GM19452 (cell line): ENCODE data around the gene TBL1X.

Experiments used
- ATAC-seq: cut with Tn5 transposase; IDR thresholded peaks from one replicate; pipeline ENCODE4 v1.9.1; 2021; ENCODE audit not compliant: unreplicated experiment

Gene TBL1X

GRCh38 chrX:9577555-9577954, 112.7 kb downstream of the TBL1X start:
- no peak for ATAC-seq

DNA sequence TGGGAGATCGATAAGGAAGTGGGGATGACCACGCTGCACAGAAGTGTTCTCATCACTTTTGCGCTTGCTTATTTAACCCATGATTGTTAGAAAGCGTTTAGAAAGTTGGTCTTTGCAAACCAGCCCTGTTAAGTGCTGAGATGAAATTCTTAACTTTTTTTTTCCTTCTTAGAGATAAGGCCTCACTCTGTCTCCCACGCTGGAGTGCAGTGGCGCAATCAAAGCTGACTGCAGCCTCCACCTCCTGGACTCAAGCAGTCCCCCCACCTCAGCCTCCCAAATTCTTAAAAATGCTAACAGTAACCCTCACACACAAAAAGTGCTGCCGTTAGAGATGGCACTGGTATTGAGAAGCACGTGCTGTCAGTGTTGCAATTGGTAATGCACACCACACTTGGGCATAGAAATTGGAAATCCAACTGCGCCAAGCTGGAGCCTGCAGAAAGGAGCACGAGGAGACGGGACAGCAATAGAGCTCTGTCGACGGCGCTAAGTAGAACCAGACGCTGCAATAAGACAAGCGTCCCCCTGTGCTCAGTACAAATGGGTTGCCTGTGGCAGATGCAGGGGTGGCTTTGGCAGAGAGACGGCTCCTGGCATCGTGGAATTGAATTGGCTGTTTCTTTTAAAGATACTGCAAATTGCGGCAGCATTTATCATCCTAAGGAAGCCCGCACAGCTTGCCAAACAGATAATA, 113.4 kb downstream of the TBL1X start:
- no peak for ATAC-seq

DNA sequence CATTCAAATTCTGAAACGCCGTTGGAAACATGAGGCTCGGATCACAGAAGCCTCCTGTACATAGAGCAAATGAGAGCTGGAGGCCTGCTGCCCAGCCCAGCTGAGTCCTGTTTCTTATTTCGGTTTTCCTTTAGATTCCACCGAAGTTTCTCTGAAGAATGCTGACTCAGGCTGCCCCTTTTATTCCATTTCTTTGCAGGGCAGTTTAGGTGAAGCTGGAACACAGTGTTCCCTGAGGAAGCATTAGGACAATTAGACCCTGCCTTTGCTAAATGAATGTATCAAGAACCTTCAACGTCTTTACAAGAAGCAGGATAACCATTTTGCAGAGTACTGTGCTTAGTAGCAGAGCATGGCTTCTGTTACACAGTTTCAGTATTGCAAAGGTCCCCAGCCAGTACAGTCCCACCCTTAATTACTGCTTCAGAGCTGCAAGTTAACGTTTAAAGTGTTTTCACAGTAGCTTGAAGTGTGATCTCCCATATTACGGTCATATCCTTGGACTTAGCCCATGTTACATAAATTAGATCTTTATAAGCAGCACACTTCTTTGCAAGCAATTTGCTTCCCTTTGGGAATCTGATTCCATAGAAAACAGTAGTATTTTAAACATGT, 117.0 kb downstream of the TBL1X start:
- no peak for ATAC-seq

GRCh38 chrX:9582956-9583355, 118.1 kb downstream of the TBL1X start:
- no peak for ATAC-seq

GRCh38 chrX:9586992-9587392, 122.1 kb downstream of the TBL1X start:
- ATAC-seq: no peak

DNA sequence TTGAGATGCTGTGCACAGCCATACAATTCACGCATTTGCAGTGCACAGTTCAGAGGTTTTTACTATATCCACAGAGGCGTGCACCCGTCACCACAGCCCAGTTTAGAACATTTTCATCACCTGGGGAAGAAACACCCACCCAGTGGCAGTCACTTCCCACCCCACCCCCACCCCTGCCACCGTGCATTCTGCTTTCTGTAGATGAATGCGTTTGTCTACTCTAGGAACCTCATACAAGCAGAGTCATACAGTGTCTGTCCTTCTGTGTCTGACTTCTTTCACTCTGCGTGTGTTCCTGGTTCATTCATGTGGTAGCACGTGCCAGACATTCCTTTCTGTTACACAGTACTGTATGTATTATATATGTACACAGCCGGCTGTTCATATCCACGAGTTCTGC, 122.8 kb downstream of the TBL1X start:
- ATAC-seq: no peak

- no peak for ATAC-seq
These were observed 126.6 kb downstream of the TBL1X start for GRCh38 chrX:9591496-9591895.

DNA sequence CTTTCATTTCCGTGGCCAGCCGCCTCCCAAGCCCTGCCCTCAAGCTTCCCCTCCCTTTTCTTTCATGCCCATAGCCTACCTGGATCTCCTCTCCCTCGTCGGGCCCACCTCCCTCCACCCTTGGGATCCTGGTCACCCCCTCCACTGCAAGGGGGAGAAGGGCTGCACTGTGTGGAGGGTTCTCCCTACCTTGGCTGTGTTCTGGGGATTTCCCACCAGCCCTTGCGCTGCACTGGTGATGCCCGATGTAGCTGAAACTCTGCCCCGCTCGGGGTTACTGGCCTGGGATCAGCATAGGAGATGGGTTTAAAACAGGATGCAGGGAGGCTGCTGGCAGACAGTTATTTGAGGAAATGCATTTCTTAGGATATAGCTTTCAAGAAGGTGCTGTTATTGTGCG, 128.9 kb downstream of the TBL1X start:
- ATAC-seq: no peak

DNA sequence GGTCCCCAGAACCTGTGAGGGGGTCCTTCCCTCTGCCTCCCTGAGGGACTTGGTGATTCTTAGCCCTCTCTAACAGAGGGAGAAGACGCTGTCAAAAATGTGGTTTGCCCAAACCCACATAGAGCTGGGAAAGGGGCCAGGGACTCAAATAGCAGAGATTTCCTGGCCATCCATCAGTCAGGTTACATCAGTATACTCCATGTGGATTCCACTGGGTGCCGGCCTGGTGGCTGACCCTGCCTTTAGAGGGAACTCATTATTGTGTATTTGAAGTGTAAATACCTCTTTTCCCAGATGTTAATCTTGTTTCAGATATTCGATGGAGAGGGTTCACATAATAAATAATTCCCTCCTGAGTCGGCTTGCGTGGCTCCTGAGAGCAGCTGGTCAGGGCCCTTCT, 130.3 kb downstream of the TBL1X start:
- ATAC-seq: no peak

DNA sequence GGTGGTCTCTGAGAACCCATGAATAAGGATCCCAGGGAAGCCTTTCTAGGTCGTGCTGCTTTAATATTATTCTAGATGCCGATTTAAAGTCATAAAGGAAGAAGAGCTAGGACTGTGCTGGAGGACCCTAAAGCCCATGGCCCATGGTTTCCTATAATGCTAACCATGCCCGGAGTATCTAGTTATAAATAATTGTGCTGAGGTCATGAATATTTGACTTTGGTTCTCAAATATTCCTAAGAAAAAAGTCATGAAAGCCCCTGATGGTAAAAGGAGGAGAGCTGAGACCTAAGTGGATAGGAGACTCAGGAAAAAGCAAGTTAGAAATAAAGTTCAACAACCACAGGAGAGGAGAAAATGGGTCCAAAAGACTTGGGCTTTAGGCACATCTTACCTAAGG, 132.0 kb downstream of the TBL1X start:
- no peak for ATAC-seq

DNA sequence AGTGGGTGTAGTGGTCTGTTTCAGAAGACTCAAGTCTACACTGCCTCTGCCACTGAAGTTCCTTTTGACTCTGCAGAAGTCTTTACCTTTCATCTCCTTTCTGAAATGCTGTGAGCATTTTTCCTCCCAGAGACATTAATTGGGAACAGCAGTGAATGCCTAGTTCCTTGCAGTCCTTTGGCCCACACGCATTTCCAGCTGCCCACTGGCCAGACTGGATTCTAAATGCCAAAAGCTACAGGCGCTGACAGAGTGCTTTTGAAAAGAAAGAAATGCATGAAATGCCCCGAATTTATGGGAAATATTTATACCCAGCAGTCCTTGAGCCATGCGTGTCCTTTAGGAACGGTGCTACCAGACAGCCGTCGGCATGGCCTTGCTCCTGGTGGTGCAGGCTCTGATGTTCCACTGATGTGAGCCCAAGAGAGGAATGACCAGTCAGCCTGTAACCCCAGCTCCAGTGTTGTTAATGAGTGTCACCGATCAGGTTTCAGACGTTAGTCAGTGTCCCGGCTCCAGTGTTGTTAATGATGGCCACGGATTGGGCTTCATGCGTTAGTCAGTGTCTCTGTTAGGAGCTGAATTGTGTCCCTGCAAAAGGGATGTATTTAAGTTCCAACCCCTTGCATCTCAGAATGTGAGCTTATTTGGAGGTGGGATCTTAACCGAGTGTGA, 132.6 kb downstream of the TBL1X start:
- ATAC-seq: no peak

- ATAC-seq: no peak
These were observed 133.5 kb downstream of the TBL1X start for GRCh38 chrX:9598344-9598743.

DNA sequence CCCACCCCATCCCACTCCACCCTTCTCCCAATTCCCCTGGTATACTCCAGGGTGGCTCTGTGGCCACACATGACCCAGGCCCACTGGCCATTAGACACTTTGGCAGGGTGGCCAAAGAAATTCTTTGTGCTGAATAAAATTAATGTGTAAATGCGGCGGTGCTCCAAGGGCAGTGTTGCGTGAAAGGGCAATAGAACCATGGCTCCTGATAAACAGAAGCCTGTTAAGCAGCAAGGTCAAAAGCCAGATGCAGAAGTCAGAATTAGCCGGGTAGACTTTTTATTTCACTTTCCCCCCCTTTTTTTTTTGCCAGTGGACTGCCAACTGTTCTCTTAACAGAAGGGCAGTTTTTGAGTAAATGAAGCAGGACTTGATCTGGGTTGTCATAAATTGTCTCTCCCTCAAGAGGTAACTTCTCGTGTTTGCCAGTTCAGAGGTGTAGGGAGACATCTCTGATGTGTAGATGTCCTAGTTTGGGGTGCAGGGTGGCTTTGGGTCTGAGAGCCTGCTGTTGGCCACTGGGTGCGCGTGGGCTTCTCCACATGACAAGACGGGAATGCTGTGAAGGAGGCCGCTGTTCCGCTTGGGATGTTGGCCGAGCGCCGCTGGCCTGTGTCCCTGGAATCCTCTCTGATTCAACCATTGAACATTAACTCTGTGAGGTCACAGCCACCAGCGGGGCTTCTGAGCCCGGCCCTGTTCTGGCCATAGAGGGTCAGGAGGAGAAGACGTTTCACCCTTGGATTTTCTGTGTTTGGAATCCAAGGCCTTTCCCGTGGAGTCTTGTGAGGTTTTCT, 139.5 kb downstream of the TBL1X start:
- no peak for ATAC-seq

DNA sequence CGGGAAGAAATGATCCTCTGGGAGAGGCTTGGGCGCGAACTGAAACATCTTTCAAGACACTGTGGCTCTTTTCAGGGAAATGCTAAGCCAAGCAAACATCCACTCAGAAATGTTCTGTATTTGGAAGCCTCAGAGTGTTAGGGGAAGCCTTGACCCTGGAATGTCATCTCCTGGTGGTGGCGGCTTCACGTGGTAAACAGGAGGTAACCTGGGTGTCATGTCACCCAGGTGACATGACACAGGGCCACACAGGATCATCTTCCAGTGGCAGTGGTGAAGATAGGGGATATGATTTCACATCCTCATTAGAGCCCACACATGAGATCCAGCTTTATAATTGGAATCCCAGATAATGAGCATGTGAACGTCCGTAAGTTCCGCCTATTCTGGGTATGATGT, 140.0 kb downstream of the TBL1X start:
- ATAC-seq: no peak

- ATAC-seq: no peak
These were observed 140.6 kb downstream of the TBL1X start for GRCh38 chrX:9605484-9605883.

GRCh38 chrX:9606971-9607370, 142.1 kb downstream of the TBL1X start:
- ATAC-seq: no peak

DNA sequence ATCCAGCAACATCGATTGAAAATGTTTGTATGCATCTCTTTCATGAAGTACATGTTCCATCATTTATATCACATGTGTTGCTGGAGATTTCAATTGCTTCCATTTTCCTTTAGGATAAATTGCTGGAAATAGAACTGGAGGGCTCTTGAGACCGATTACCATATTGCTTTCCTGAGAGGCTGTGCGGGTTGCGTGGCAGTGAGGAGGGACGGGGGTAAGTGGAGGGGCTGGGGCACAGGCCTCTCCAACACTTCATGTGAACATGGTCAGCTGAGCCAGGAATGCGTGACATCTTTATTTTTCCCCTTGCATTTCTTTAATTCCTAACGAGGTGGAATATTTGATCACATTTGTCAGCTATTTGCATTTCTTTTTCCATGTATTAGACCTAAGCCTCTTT, 144.6 kb downstream of the TBL1X start:
- ATAC-seq: no peak

- ATAC-seq: no peak
These were observed 145.1 kb downstream of the TBL1X start for GRCh38 chrX:9609987-9610386.

GRCh38 chrX:9610771-9611392, 146.0 kb downstream of the TBL1X start:
- no peak for ATAC-seq

- ATAC-seq: no peak
These were observed 146.7 kb downstream of the TBL1X start for GRCh38 chrX:9611436-9612145.

- no peak for ATAC-seq
These were observed 147.3 kb downstream of the TBL1X start for GRCh38 chrX:9612146-9612505.
